Stomach (tissue), 4 donors: ENCODE data around the gene GABRP.

Source experiments
- CTCF ChIP-seq, 7 experiments: fragments of 450-650 bp in 4 of 7; fragments of 200-600 bp in 3 of 7; sonication (generic) in 3 of 7; IDR thresholded peaks; one replicate each; pipeline ENCODE4 v1.5.1; 2016 to 2019; ENCODE audit warnings: antibody characterized with exemption in 7 of 7, control low read depth in 2 of 7, mild to moderate bottlenecking in 1 of 7
- POLR2A ChIP-seq, 4 donors: fragments of 450-650 bp; IDR thresholded peaks; one replicate each; pipeline ENCODE4 v1.6.1; 2016; ENCODE audit warnings: antibody characterized with exemption in 4 of 4, control low read depth in 2 of 4, mild to moderate bottlenecking in 1 of 4, moderate library complexity in 1 of 4

GRCh38 chr5:170809551-170809950 is 26.0 kb downstream of the GABRP start:
- TF ChIP-seq POLR2A (IDR thresholded peaks at IDR 0.05) (no peak), CTCF (IDR thresholded peaks at IDR 0.05) (peak in 1 of 7 experiments; percentile 58)
